SK-N-SH (cell line): ENCODE results near the gene HPS6. TPM values are rescaled to one million over a fixed set of nuclear protein-coding genes. Genes with fewer than 3 reads are reported as not detected.
A peak's percentile ranks its signal among the peaks of the same experiment; 100 is the strongest.

Experiments
- CTCF ChIA-PET: fragments of 300-600, 350-600 bp; formaldehyde crosslinking; extraction: SDS; loops from one replicate; lab custom pipeline; 2021; lab: Yijun Ruan, JAX
- POLR2A ChIA-PET: fragments of 350-600 bp; sonication (Branson Sonifier 250); formaldehyde crosslinking; extraction: SDS; loops from one replicate; lab custom pipeline; 2020; ENCODE audit warnings: antibody characterized with exemption, inconsistent platforms; lab: Yijun Ruan, JAX
- DNase-seq: peaks from one replicate; pipeline ENCODE4 v3.0.0; 2012
- H2AFZ ChIP-seq: fragments of 200-600 bp; sonication (generic); 2 replicates; pipeline ENCODE4 v1.8.1; 2016; ENCODE audit warnings: antibody characterized with exemption, mild to moderate bottlenecking, low read depth
- H3F3A ChIP-seq: fragments of 200-600 bp; sonication (generic); replicated peaks from 2 replicates; pipeline ENCODE3; 2016; ENCODE audit warnings: antibody characterized with exemption, mild to moderate bottlenecking; ENCODE audit not compliant: insufficient read depth
- H3K27ac ChIP-seq, 2 experiments: fragments of 200-500 bp in 1 of 2; fragments of 200-600 bp in 1 of 2; sonication (Bioruptor generic) in 1 of 2; sonication (generic), shearing (Covaris generic) in 1 of 2; 2 replicates each; pipeline versions ENCODE4 v1.5.1 to v1.6.1; 2014 to 2016; ENCODE audit warnings: low read depth in 2 of 2, inconsistent platforms in 1 of 2, low read length in 1 of 2, mild to moderate bottlenecking in 1 of 2, mixed read lengths in 1 of 2
- H3K27me3 ChIP-seq: fragments of 200-600 bp; sonication (generic), shearing (Covaris generic); 2 replicates; pipeline ENCODE4 v1.6.1; 2016; ENCODE audit warnings: mixed run types; ENCODE audit not compliant: insufficient read depth
- H3K36me3 ChIP-seq, 2 experiments: fragments of 200-500 bp in 1 of 2; fragments of 200-600 bp in 1 of 2; sonication (Bioruptor generic) in 1 of 2; sonication (generic) in 1 of 2; replicated peaks in 1 of 2; 2 replicates each; pipeline versions ENCODE3 to v1.5.1; 2014 to 2016; ENCODE audit warnings: low read length in 1 of 2, mild to moderate bottlenecking in 1 of 2; ENCODE audit not compliant: insufficient read depth in 2 of 2, control insufficient read depth in 1 of 2
- H3K4me1 ChIP-seq, 2 experiments: fragments of 200-500 bp in 1 of 2; fragments of 200-600 bp in 1 of 2; sonication (Bioruptor generic) in 1 of 2; sonication (generic), shearing (Covaris generic) in 1 of 2; 2 replicates each; pipeline versions ENCODE4 v1.5.1 to v1.6.1; 2014 to 2016; ENCODE audit warnings: low read depth in 1 of 2, low read length in 1 of 2, mixed run types in 1 of 2; ENCODE audit not compliant: insufficient read depth in 2 of 2, control insufficient read depth in 1 of 2
- H3K4me2 ChIP-seq: fragments of 200-600 bp; sonication (generic), shearing (Covaris generic); 2 replicates; pipeline ENCODE4 v1.6.1; 2017; ENCODE audit warnings: mixed run types
- H3K4me3 ChIP-seq, 2 experiments: fragments of 200-500 bp in 1 of 2; fragments of 200-600 bp in 1 of 2; sonication (Bioruptor generic) in 1 of 2; sonication (generic), shearing (Covaris generic) in 1 of 2; 2 replicates each; pipeline versions ENCODE4 v1.5.1 to v1.8.1; 2014 to 2016; ENCODE audit warnings: low read depth in 2 of 2, inconsistent platforms in 1 of 2, low read length in 1 of 2, mild to moderate bottlenecking in 1 of 2, mixed read lengths in 1 of 2, moderate library complexity in 1 of 2
- H3K79me2 ChIP-seq: fragments of 200-600 bp; sonication (generic); 2 replicates; pipeline ENCODE4 v1.8.1; 2017; ENCODE audit warnings: mild to moderate bottlenecking; ENCODE audit not compliant: insufficient read depth
- H3K9ac ChIP-seq: fragments of 200-600 bp; sonication (generic); 2 replicates; pipeline ENCODE4 v1.6.1; 2017; ENCODE audit warnings: mixed run types
- H3K9me2 ChIP-seq: fragments of 200-600 bp; sonication (generic); 2 replicates; pipeline ENCODE4 v1.6.1; 2017; ENCODE audit warnings: mixed run types
- H3K9me3 ChIP-seq: fragments of 200-600 bp; sonication (generic); 2 replicates; pipeline ENCODE4 v1.6.1; 2017; ENCODE audit warnings: mixed run types, mild to moderate bottlenecking, moderate library complexity
- H4K20me1 ChIP-seq: fragments of 200-600 bp; sonication (generic); 2 replicates; pipeline ENCODE4 v1.6.1; 2017; ENCODE audit warnings: mild to moderate bottlenecking, mixed run types; ENCODE audit not compliant: insufficient read depth
- CTCF ChIP-seq: fragments of 200-600 bp; sonication (generic); IDR thresholded peaks from 2 replicates; pipeline ENCODE4 v1.6.1; 2017; ENCODE audit warnings: antibody characterized with exemption, mild to moderate bottlenecking, moderate library complexity
- ELF1 ChIP-seq: IDR thresholded peaks from 2 replicates; pipeline ENCODE4 v1.4.0; 2012
- EP300 ChIP-seq, 2 experiments: IDR thresholded peaks; 2 replicates each; pipeline versions ENCODE4 v1.4.0 to v1.6.1; 2012; ENCODE audit warnings: borderline replicate concordance in 1 of 2, low read depth in 1 of 2, low read length in 1 of 2
- GATA2 ChIP-seq: sonication (generic); formaldehyde crosslinking; IDR thresholded peaks from 2 replicates; pipeline ENCODE4 v1.5.0; 2020; ENCODE audit warnings: mild to moderate bottlenecking, missing genetic modification reagents
- MXI1 ChIP-seq: IDR thresholded peaks from 2 replicates; pipeline ENCODE4 v1.6.1; 2012; ENCODE audit warnings: mild to moderate bottlenecking, low read depth, low read length, improper control_type of control experiment
- RCOR1 ChIP-seq: fragments of 150-350 bp; IDR thresholded peaks from 2 replicates; pipeline ENCODE4 v1.6.1; 2017; ENCODE audit warnings: antibody characterized with exemption, low read length
- RFX5 ChIP-seq: IDR thresholded peaks from 2 replicates; pipeline ENCODE4 v1.6.1; 2012; ENCODE audit warnings: mild to moderate bottlenecking, improper control_type of control experiment, low read length
- RXRA ChIP-seq: IDR thresholded peaks from 2 replicates; pipeline ENCODE4 v1.4.0; 2012; ENCODE audit warnings: low read depth, mild to moderate bottlenecking, borderline replicate concordance
- SIN3A ChIP-seq: IDR thresholded peaks from 2 replicates; pipeline ENCODE4 v1.6.1; 2012; ENCODE audit warnings: low read depth, mild to moderate bottlenecking, low read length, moderate library complexity, borderline replicate concordance
- SMC3 ChIP-seq: IDR thresholded peaks from 2 replicates; pipeline ENCODE4 v1.6.1; 2012; ENCODE audit warnings: low read depth, low read length, improper control_type of control experiment
- USF1 ChIP-seq: IDR thresholded peaks from 2 replicates; pipeline ENCODE4 v1.4.0; 2012; ENCODE audit warnings: low read depth, borderline replicate concordance
- WGBS: methylation state at CpG from one replicate; pipeline ENCODE4 v1.1.6; 2017; ENCODE audit warnings: low lambda C conversion rate; 5-methylcytosine and 5-hydroxymethylcytosine counted together
- polyA plus RNA-seq, 3 experiments: library from polyadenylated mRNA; depleted of rRNA; stranded (reverse); fragments of >200 nt; gene quantifications; 2 replicates each; pipeline ENCODE4 v1.2.3, GENCODE V29; 2012

The HPS6 gene
- polyA plus RNA-seq, 1 of the 3 experiments (the other 2 are of a cell fraction): 7.8 TPM

GRCh38 chr10:102112210-102112817 is 47.2 kb downstream of the HPS6 start:
- Histone ChIP-seq H3K27me3 (no peaks in the 10 kb centered on the region), H3K4me1 (peaks cover 28 to 34% of the 10 kb centered on the region in 2 experiments), H3K4me2 (peak overlapping the region; percentile 94), H3F3A (peaks cover 12% of the 10 kb centered on the region), H3K4me3 (peak overlapping the region; percentile 72 to 84; a peak in 3 of 4 replicates), H2AFZ (no peak overlapping the region), H3K9ac (no peak overlapping the region), H3K27ac (peak overlapping the region in 1 of 2 experiments; percentile 36; a peak in 2 of 4 replicates), H3K9me3 (no peaks in the 10 kb centered on the region), H3K9me2 (no peaks in the 10 kb centered on the region), H3K36me3 (peaks cover 36 to 44% of the 10 kb centered on the region in 2 experiments), H3K79me2 (peaks cover 60% of the 10 kb centered on the region), H4K20me1 (peaks cover 57% of the 10 kb centered on the region)
- peak; percentile 53 for DNase-seq
- TF ChIP-seq RXRA: no peak
- peak; percentile 40 for TF ChIP-seq CTCF
- ChIA-PET POLR2A (interaction anchor here (0.5 kb wide), 1 partner anchor 857 kb away, joined by 3 read pairs; no protein-coding TSS in a partner anchor), CTCF (interaction anchor here (0.6 to 3.4 kb wide), 7 partner anchors 10 to 272 kb away, joined by 3 to 14 read pairs (median 4); partner anchors contain the start of gene PPRC1)
- WGBS: 65% methylated on average over 3 of the region's 3 CpGs

- no peaks in the 10 kb centered on the region for H3K27me3 ChIP-seq
- no peaks in the 10 kb centered on the region for H3K9me2 ChIP-seq
- H3K79me2 ChIP-seq: peaks cover 71% of the 10 kb centered on the region
- H2AFZ ChIP-seq: no peak overlapping the region
- TF ChIP-seq USF1 (no peak), ELF1 (no peak), RCOR1 (0 out of 2 replicates have a peak, but pooled peaks have one; percentile 14), SIN3A (no peak; the same call in 1 of the 2 replicates), RFX5 (no peak), GATA2 (no peak), MXI1 (peak; percentile 17; the same call in 1 of the 2 replicates), EP300 (IDR thresholded peaks at IDR 0.05; ENCODE audit: borderline replicate concordance in 1 of 2, low read depth in 1 of 2, low read length in 1 of 2) (no peak), SMC3 (no peak)
- peak overlapping the region; percentile 72 to 84 for H3K4me3 ChIP-seq
- H3K4me1 ChIP-seq: peaks cover 37 to 44% of the 10 kb centered on the region in 2 experiments
- peaks cover 33% of the 10 kb centered on the region in 2 experiments for H3K36me3 ChIP-seq
- H3F3A ChIP-seq: peaks cover 15% of the 10 kb centered on the region
- DNase-seq: no peak
- POLR2A ChIA-PET: interaction anchor here (0.8 to 0.9 kb wide), 2 partner anchors 12 to 307 kb away, joined by 3 to 4 read pairs; partner anchors contain the start of gene FBXL15
- H3K9ac ChIP-seq: peak overlapping the region; percentile 86
- 51% methylated on average over 7 of the region's 7 CpGs for WGBS
- CTCF ChIA-PET: interaction anchor here (0.9 to 3.4 kb wide), 7 partner anchors 9 to 1052 kb away, joined by 3 to 12 read pairs (median 4); partner anchors contain the start of genes HPS6 and KAZALD1
- peaks cover 49% of the 10 kb centered on the region for H4K20me1 ChIP-seq
- H3K4me2 ChIP-seq: peak overlapping the region; percentile 94
- no peaks in the 10 kb centered on the region for H3K9me3 ChIP-seq
- peak overlapping the region; percentile 47 to 95; a peak in 2 of 4 replicates for H3K27ac ChIP-seq
These were observed 48.3 kb downstream of the HPS6 start for GRCh38 chr10:102113261-102113955.
